WTC11 (cell line): ENCODE measurements around the gene TRRAP.

Source experiments
- ATF1 ChIP-seq: sonication (generic); formaldehyde crosslinking; IDR thresholded peaks from 2 replicates; pipeline ENCODE4 v1.8.1; 2023; ENCODE audit warnings: mild to moderate bottlenecking, moderate library complexity, missing genetic modification reagents
- CTCF ChIP-seq: fragments of 200-600 bp; IDR thresholded peaks from 2 replicates; pipeline ENCODE4 v1.8.0; 2022; ENCODE audit warnings: antibody characterized with exemption
- E2F4 ChIP-seq: sonication (generic); formaldehyde crosslinking; IDR thresholded peaks from 2 replicates; pipeline ENCODE4 v1.8.1; 2022; ENCODE audit warnings: low read depth, mild to moderate bottlenecking, moderate library complexity, missing genetic modification reagents, borderline replicate concordance
- FOXK1 ChIP-seq: sonication (generic); formaldehyde crosslinking; IDR thresholded peaks from 2 replicates; pipeline ENCODE4 v1.8.0; 2022; ENCODE audit warnings: mild to moderate bottlenecking, moderate library complexity, missing genetic modification reagents
- JUN ChIP-seq: sonication (generic); formaldehyde crosslinking; IDR thresholded peaks from 2 replicates; pipeline ENCODE4 v1.8.0; 2023; ENCODE audit warnings: mild to moderate bottlenecking, missing genetic modification reagents
- MAX ChIP-seq: sonication (generic); formaldehyde crosslinking; IDR thresholded peaks from 2 replicates; pipeline ENCODE4 v1.8.0; 2022; ENCODE audit warnings: mild to moderate bottlenecking, missing genetic modification reagents
- MYBL2 ChIP-seq: sonication (generic); formaldehyde crosslinking; IDR thresholded peaks from 2 replicates; pipeline ENCODE4 v1.8.1; 2023; ENCODE audit warnings: mild to moderate bottlenecking, moderate library complexity, missing genetic modification reagents
- NR1H2 ChIP-seq: sonication (generic); formaldehyde crosslinking; IDR thresholded peaks from 2 replicates; pipeline ENCODE4 v1.9.0; 2021; ENCODE audit warnings: mild to moderate bottlenecking, moderate library complexity, missing genetic modification reagents
- SOX15 ChIP-seq: fragments of 250-450 bp; sonication (Bioruptor Pico); IDR thresholded peaks from 2 replicates; pipeline ENCODE4 v1.9.0; 2021; ENCODE audit warnings: mild to moderate bottlenecking
- SP1 ChIP-seq: sonication (generic); formaldehyde crosslinking; conservative IDR thresholded peaks from 2 replicates; pipeline ENCODE4 v1.8.1; 2022; ENCODE audit warnings: missing genetic modification reagents
- TEAD4 ChIP-seq: sonication (generic); formaldehyde crosslinking; IDR thresholded peaks from 2 replicates; pipeline ENCODE4 v1.8.0; 2022; ENCODE audit warnings: mild to moderate bottlenecking, missing genetic modification reagents
- USF2 ChIP-seq: sonication (generic); formaldehyde crosslinking; IDR thresholded peaks from 2 replicates; pipeline ENCODE4 v1.8.1; 2023; ENCODE audit warnings: mild to moderate bottlenecking, missing genetic modification reagents, moderate library complexity
- ZNF232 ChIP-seq: sonication (generic); formaldehyde crosslinking; IDR thresholded peaks from 2 replicates; pipeline ENCODE4 v1.8.0; 2022; ENCODE audit warnings: mild to moderate bottlenecking, missing genetic modification reagents
- TF ChIP-seq, protein P1 (sequence below): sonication (generic); formaldehyde crosslinking; IDR thresholded peaks from 2 replicates; pipeline ENCODE4 v1.8.1; 2022; ENCODE audit warnings: mild to moderate bottlenecking, moderate library complexity, missing genetic modification reagents

GRCh38 chr7:99005776-99006175, 127.4 kb downstream of the TRRAP start:
- TF ChIP-seq MAX (CRISPR knock-in tag) = no peak
- TF ChIP-seq ZNF232 = no peak
- TF ChIP-seq CTCF = no peak
- TF ChIP-seq SOX15 (CRISPR knock-in tag) = no peak
- TF ChIP-seq TEAD4 (CRISPR knock-in tag) = no peak
- TF ChIP-seq E2F4 (CRISPR knock-in tag) = no peak
- no peak for TF ChIP-seq FOXK1 (CRISPR knock-in tag)
- TF ChIP-seq, protein P1, sequence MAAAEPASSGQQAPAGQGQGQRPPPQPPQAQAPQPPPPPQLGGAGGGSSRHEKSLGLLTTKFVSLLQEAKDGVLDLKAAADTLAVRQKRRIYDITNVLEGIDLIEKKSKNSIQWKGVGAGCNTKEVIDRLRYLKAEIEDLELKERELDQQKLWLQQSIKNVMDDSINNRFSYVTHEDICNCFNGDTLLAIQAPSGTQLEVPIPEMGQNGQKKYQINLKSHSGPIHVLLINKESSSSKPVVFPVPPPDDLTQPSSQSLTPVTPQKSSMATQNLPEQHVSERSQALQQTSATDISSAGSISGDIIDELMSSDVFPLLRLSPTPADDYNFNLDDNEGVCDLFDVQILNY (CRISPR knock-in tag) = no peak
- TF ChIP-seq MYBL2 = no peak
- no peak for TF ChIP-seq JUN (CRISPR knock-in tag)
- no peak for TF ChIP-seq USF2 (CRISPR knock-in tag)
- no peak for TF ChIP-seq NR1H2 (CRISPR knock-in tag)
- no peak for TF ChIP-seq SP1
- no peak for TF ChIP-seq ATF1 (CRISPR knock-in tag)
